ENCODE measurements around the gene DCHS1. TPM values are rescaled to one million over a fixed set of nuclear protein-coding genes. Genes with fewer than 3 reads are reported as not detected.
A peak's percentile ranks its signal among the peaks of the same experiment; 100 is the strongest.

Gene DCHS1
- total and polyA plus RNA-seq, 9 of the 15 experiments (the other 6 are each of a cell fraction or from before 2014, with no cell fraction given): 0.04 to 0.49 (median 0.14) TPM; not detected in 2

DNA sequence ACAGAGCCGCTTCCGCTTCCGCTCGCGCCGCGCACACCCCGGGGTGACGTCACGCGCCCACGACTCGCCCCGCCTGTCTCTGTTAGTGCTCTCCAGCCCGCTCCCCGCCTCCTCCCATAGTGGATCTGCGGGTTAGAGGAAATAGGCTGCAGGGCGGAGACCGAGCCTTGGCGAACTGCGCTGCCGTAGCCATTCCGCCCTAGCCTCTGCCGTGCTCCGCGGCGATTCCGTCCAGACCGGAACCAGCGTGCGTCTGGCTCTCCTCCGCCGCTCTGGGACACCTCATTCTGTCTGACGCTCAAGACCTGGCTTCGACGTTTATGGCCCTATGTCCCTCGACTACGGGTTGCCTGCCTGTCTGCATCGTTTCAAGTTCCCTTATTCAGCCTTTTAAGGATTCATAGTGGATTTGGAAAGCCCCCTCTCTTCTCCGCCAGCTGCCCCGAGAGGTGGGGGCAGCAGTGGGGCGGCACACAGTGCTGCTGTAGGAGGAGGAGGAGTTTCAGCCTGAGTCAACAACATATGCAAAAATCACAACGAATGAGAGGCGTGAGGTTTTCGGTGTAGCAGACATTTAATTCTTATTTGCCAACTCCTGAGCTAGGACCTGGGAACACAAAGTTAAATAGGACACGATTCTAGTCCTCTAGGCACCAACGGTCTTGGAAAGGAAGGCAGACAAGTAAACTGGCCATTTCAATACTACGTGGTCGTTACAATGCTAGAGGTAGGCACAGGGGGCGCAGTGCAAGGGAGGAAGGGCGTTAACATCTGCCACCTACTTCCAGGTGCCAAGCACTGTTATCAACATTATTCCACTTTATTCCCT, 43.2 kb downstream of the DCHS1 start, which contains the start of gene TAF10 (continued):
- TF ChIP-seq, protein P1, sequence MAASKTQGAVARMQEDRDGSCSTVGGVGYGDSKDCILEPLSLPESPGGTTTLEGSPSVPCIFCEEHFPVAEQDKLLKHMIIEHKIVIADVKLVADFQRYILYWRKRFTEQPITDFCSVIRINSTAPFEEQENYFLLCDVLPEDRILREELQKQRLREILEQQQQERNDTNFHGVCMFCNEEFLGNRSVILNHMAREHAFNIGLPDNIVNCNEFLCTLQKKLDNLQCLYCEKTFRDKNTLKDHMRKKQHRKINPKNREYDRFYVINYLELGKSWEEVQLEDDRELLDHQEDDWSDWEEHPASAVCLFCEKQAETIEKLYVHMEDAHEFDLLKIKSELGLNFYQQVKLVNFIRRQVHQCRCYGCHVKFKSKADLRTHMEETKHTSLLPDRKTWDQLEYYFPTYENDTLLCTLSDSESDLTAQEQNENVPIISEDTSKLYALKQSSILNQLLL (CRISPR knock-in tag; IDR thresholded peaks at IDR 0.05; ENCODE audit: borderline replicate concordance): no peak
- no peak for TF ChIP-seq NFXL1 (CRISPR knock-in tag; IDR thresholded peaks at IDR 0.05)
- TF ChIP-seq ZNF140 (CRISPR knock-in tag; IDR thresholded peaks at IDR 0.05): no peak
- no peak for TF ChIP-seq IFI16 (CRISPR knock-in tag; IDR thresholded peaks at IDR 0.05)
- TF ChIP-seq MECOM (CRISPR knock-in tag; IDR thresholded peaks at IDR 0.05): no peak
- TF ChIP-seq SMARCE1 (IDR thresholded peaks at IDR 0.05): peak; percentile 68
- no peak for TF ChIP-seq ZNF311 (CRISPR knock-in tag; IDR thresholded peaks at IDR 0.05)
- TF ChIP-seq SMC3 (conservative IDR thresholded peaks at IDR 0.05; ENCODE audit: insufficient read depth, low read depth, low read length): 0 out of 2 replicates have a peak, but pooled peaks have one; percentile 27
- TF ChIP-seq ZNF507 (tag; conservative IDR thresholded peaks at IDR 0.05): no peak
- no peak for TF ChIP-seq TFAM (CRISPR knock-in tag; conservative IDR thresholded peaks at IDR 0.05)
- TF ChIP-seq ZNF707 (CRISPR knock-in tag; conservative IDR thresholded peaks at IDR 0.05): no peak
- TF ChIP-seq PHF20 (IDR thresholded peaks at IDR 0.05; ENCODE audit: partially characterized antibody): no peak
- peak; percentile 89; the same call in 1 of the 2 replicates for TF ChIP-seq OTX1 (CRISPR knock-in tag; IDR thresholded peaks at IDR 0.05)
- 0 out of 2 replicates have a peak, but pooled peaks have one; percentile 78 for TF ChIP-seq HNRNPUL1 (IDR thresholded peaks at IDR 0.05; ENCODE audit: low read length)
- no peak for TF ChIP-seq ZZZ3 (IDR thresholded peaks at IDR 0.05)
- peak; percentile 36 for TF ChIP-seq RBM22 (IDR thresholded peaks at IDR 0.05; ENCODE audit: low read depth, low read length, poor library complexity, severe bottlenecking)
- TF ChIP-seq ZNF584 (CRISPR knock-in tag; IDR thresholded peaks at IDR 0.05; ENCODE audit: low read depth): no peak; the same call in 1 of the 2 replicates
- peak; percentile 95 for TF ChIP-seq GABPA (tag; conservative IDR thresholded peaks at IDR 0.05; ENCODE audit: low read depth)
- no peak for TF ChIP-seq ZNF174 (CRISPR knock-in tag; IDR thresholded peaks at IDR 0.05)
- peak; percentile 56; the same call in 1 of the 2 replicates for TF ChIP-seq BHLHE40 (IDR thresholded peaks at IDR 0.05; ENCODE audit: low read length)
- TF ChIP-seq JUNB (CRISPR knock-in tag; conservative IDR thresholded peaks at IDR 0.05): peak; percentile 58; the same call in 1 of the 2 replicates
- no peak for TF ChIP-seq MAFF (IDR thresholded peaks at IDR 0.05; ENCODE audit: low read length)
- TF ChIP-seq ZNF551 (CRISPR knock-in tag; IDR thresholded peaks at IDR 0.05): no peak
- TF ChIP-seq ILK (tag; IDR thresholded peaks at IDR 0.05; ENCODE audit: borderline replicate concordance, low read depth): no peak
- no peak for TF ChIP-seq TEAD4 (IDR thresholded peaks at IDR 0.05; ENCODE audit: low read length)
- TF ChIP-seq TEAD4 (CRISPR knock-in tag; IDR thresholded peaks at IDR 0.05; ENCODE audit: borderline replicate concordance): no peak
- TF ChIP-seq ASH1L (IDR thresholded peaks at IDR 0.05; ENCODE audit: borderline replicate concordance, low read depth, partially characterized antibody): peak; percentile 40
- TF ChIP-seq ZNF77 (CRISPR knock-in tag; IDR thresholded peaks at IDR 0.05): no peak
- TF ChIP-seq, protein P2, sequence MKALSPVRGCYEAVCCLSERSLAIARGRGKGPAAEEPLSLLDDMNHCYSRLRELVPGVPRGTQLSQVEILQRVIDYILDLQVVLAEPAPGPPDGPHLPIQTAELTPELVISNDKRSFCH (CRISPR knock-in tag; IDR thresholded peaks at IDR 0.05): no peak
- TF ChIP-seq, protein P2 (tag; IDR thresholded peaks at IDR 0.05): peak; percentile 36; the same call in 1 of the 2 replicates
- peak; percentile 72; the same call in 1 of the 2 replicates for TF ChIP-seq SMAD4 (CRISPR knock-in tag; conservative IDR thresholded peaks at IDR 0.05)

Measured in K562 (cell line).